GM18868 (cell line): ENCODE results near the gene ZBED4.

Experiments
- ATAC-seq: cut with Tn5 transposase; IDR thresholded peaks from one replicate; pipeline ENCODE4 v1.9.1; 2021; ENCODE audit warnings: mild to moderate bottlenecking, moderate library complexity; ENCODE audit not compliant: unreplicated experiment

ZBED4 gene

DNA sequence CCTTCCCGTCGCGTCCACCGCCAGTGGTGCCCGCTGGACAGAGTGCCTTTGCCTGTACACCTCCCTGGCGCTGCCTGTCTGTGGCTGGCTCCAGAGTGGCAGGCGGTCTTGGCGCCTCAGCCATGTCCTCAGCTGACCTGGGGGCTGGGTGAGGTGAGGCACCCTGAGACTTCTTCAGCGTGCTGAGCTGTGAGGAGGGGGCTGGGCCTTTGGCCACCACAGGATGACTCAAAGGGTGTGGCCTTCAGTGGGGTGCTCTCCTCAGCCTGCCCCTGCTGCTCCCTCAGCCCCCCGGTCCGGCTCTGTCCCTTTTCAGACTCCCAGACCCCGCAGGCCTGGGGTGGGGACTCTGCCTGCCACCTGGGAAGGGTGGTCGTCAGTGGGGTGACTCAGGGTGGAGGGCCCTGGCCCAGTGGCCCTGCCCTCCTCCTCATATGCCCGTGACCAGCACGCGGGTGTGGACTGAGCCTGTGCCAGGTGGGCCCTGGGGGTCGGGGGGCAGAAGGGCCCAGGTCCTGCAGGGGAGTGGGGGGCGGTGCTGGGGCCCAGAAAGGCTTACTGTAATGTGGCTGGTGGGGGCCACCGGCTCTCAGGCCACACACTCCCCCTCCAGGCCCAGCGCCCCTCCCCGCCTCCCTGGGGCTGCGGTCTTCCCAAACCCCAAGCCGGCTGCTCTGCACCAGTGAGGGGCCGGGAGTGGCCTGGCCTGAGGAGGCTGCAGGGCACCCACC lies 80.7 kb downstream of the ZBED4 start:
- ATAC-seq, result no peak

DNA sequence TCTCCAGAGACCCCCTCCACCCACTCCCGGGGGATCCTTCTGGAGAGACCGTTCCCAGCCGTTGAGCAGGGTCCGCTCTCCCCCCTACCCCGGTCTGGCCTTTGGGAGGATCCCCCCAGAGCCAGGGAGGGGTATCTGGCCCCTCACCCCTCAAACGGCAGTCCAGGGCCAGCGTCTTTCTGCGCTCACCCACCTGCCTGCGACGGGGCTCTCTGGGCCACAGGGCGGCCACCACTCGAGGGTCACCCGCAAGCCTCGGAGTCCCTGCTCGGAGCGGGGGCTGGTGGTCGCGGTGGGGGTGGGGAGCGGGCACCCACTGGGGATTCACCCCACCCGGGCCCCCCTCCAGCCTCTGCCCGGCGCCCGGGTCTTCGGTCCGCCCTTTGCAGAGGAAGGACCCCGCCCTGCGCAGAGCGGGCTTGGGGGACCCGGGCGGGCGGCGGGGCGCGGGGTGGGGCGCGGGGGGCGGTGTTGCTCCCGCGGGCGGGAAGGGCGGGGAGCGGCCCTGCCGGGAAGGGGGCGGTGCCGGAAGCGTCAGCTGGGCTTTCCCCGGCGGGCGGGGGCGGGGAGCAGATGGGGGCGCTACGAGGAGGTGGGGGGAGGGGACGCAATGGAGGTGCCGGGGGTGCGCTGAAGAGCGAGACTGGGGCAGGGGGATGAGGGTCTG lies 81.4 kb downstream of the ZBED4 start:
- no peak for ATAC-seq

DNA sequence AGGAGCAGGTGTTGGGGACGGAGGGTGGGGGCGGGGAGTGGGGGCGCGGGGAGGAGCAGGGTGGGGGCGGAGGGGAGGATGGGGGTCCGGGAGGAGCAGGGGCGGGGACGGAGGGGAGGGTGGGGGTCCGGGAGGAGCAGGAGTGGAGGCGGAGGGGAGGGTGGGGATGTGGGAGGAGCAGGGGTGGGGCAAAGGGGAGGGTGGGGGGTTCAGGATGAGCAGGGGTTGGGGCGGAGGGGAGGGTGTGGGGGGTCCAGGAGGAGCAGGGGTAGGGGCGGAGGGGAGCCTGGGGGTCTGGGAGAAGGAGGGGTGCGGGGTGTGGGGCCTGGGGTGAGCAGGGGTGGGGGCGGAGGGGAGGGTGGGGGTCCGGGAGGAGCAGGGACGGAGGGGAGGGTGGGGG lies 81.9 kb downstream of the ZBED4 start:
- ATAC-seq, result no peak

DNA sequence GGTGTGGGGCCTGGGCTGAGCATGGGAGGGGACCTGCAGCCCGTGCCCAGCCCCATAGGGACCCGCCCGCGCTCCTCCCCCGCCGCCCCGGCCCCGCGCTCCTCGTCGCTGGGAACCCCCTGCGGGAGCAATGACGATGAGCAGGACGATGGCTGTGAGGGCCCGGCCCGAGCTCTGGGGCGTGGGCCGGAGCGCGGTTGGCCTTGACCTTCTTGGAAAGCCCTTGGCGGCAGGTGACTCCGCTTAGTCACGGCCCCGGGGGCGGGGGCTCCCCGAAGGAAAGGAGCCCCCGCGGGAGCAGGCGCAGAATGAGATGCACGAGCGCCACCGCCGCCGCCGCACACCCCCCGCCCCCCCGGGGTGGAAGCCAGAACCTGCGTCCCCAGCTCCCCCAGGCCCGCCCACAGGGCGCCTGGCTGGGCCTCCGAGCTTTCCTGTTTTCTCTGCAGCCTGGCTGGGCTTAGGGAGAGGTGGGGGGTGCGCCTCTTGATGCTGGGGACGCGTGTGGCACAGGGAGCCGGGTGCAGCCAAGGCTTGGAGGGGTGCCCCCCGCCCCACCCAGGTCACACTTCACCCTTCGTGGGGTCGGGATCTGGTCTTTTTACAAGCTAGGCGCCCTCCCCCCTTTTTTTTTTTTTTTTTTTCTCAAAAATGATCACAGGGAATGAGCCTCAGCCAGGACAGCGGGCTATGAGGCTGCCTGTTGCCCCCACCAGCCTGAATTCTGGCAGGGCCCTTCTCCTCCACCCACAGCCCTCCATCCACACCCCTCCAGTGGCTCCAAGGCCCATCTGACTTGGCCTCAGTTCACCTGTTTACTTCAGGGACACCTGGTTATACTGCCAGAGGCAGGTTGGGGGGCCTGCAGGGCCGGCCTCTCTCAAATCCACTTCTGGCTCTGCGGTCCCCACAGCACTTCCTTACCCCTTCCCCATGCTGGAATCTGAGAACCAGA lies 82.7 kb downstream of the ZBED4 start:
- peak; percentile 67 for ATAC-seq

GRCh38 chr22:49936973-49937757 lies 83.5 kb downstream of the ZBED4 start:
- no peak for ATAC-seq

DNA sequence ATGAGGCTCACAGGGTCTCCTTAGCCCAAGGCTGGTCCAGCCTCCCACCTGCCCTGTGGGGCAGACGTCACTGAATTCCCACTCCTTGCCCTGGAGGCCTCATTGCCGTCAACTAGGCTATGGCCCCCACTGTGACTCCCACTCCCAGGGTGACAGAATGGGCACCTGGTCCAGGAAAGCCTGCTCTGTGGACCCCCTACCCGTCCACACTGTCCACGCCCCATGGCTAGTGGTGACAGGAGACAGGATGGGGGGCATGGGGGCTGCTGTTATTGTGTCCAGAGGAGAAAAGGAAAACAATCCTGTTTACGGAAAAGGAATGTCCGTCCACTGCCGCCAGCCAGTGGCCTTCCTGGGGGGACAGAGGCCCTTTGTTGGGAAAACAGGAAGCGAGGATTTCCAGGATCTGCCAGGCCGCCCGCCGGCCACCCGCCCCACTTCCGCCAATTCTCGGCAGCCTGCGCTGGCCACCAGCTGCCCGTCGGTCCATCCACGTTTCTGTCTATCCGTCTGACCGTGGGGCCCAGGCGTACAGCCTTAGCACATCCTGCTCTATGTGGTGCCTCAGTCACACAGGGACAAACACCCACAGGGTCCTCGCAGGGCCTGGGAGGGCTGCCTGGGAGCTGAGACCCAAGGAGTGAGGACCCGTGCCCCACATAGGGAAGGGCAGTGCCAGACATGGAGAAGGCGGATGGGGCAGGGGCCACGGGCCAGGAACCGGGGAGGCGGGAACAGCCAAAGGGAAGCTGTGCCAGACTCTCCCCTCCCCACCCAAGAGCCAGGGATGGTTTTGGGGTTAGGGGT lies 84.3 kb downstream of the ZBED4 start:
- ATAC-seq, result no peak

DNA sequence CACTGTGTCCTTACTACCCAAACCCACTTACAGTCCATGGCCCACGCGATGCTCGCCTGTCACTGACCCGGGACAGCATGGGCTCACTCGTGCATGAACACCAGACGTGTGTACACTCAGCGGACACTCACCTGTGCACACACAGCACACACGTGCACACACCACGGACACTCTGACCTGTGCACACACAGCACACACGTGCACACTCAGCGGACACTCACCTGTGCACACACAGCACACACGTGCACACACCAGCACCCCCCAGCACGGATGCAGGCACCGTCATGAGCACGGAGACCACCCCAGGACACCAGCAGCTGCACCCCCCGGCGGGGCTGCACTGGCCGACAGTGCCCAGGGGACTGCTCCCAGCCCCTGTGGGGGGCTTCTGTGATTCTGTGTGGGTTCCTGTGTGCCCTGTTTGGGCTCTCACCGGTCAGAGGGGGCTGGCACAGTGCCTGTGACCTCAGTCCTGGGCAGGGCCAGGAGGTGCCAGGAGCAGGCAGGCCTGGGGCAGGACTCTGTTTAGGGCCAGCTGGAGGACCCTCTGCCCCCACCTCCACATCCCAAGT lies 85.0 kb downstream of the ZBED4 start:
- no peak for ATAC-seq
